Breast epithelium (tissue), 4 donors: ENCODE data around the gene AVPI1. TPM values are rescaled to one million over a fixed set of nuclear protein-coding genes. Genes with fewer than 3 reads are reported as not detected.
"Not testable (repeated sequence)": the region's sequence is repeated elsewhere in the genome, so short reads cannot be mapped to it uniquely, and the experiment has no call there.

Experiments used
- DNase-seq, 2 donors: peaks; one replicate each; pipeline ENCODE4 v3.0.0-alpha.2; 2019; ENCODE audit warnings: low spot score in 2 of 2
- H3K27ac ChIP-seq, 2 donors: fragments of 200-600 bp; sonication (generic) in 1 of 2; one replicate each; pipeline ENCODE4 v1.5.1; 2016 to 2019; ENCODE audit warnings: mild to moderate bottlenecking in 1 of 2
- H3K27me3 ChIP-seq, 2 donors: fragments of 200-600 bp; sonication (generic) in 1 of 2; one replicate each; pipeline versions ENCODE4 v1.5.1 to v1.6.0; 2017 to 2019; ENCODE audit warnings: control low read depth in 1 of 2, mild to moderate bottlenecking in 1 of 2
- H3K36me3 ChIP-seq: fragments of 200-600 bp; one replicate; pipeline ENCODE4 v1.5.1; 2019
- H3K4me1 ChIP-seq, 2 donors: fragments of 200-600 bp; sonication (generic); one replicate each; pipeline ENCODE4 v1.5.1; 2016 to 2019; ENCODE audit warnings: control low read depth in 1 of 2
- H3K4me3 ChIP-seq, 3 donors: fragments of 200-600 bp; sonication (generic); 1 replicate in 2 of 3; 2 replicates in 1 of 3; pipeline ENCODE4 v1.5.1; 2016 to 2019; ENCODE audit warnings: mild to moderate bottlenecking in 3 of 3, moderate library complexity in 2 of 3
- H3K9me3 ChIP-seq, 2 donors: fragments of 200-600 bp; sonication (generic) in 1 of 2; one replicate each; pipeline ENCODE4 v1.5.1; 2016 to 2019; ENCODE audit warnings: control low read depth in 1 of 2
- POLR2A ChIP-seq: fragments of 450-650 bp; IDR thresholded peaks from one replicate; pipeline ENCODE4 v1.6.1; 2016; ENCODE audit warnings: antibody characterized with exemption, mild to moderate bottlenecking, moderate library complexity
- POLR2AphosphoS5 ChIP-seq, 3 donors: sonication (generic); formaldehyde crosslinking; IDR thresholded peaks; one replicate each; pipeline ENCODE4 v1.6.1; 2017; ENCODE audit warnings: antibody characterized with exemption in 3 of 3
- intact Hi-C: fragments of 100-400 bp; cut with DNase I; formaldehyde crosslinking; loops from one replicate; pipeline ENCODE4 v1.15.1; 2023; ENCODE audit warnings: low total_unique reads
- total RNA-seq, 3 donors: library from RNA; depleted of rRNA; stranded (reverse); fragments of >200 nt; gene quantifications; one replicate each; pipeline ENCODE4 v1.1.0, GENCODE V29; 2016
- TF ChIP-seq, protein P1 (sequence below), 3 donors: fragments of 450-650 bp; IDR thresholded peaks; one replicate each; pipeline ENCODE4 v1.5.1; 2016 to 2017; ENCODE audit warnings: antibody characterized with exemption in 3 of 3, mild to moderate bottlenecking in 3 of 3, moderate library complexity in 3 of 3

The AVPI1 gene
- total RNA-seq, 3 donors from 2014 or later = 23.9 to 42.4 (median 39.0) TPM

- Histone ChIP-seq H3K36me3 (no peaks in the 10 kb centered on the region), H3K4me1 (peaks cover 0 to 9% of the 10 kb centered on the region in 2 donors), H3K27ac (peak overlapping the region; percentile 89 to 93), H3K27me3 (no peaks in the 10 kb centered on the region), H3K9me3 (no peaks in the 10 kb centered on the region), H3K4me3 (peak overlapping the region; percentile 79 to 90 (median 84))
- intact Hi-C loops = no loop called here
- DNase-seq = peak in 1 of 2 donors; percentile 20
- TF ChIP-seq POLR2A = no peak
- no peak for TF ChIP-seq POLR2AphosphoS5 (IDR thresholded peaks at IDR 0.05)
- TF ChIP-seq, protein P1, sequence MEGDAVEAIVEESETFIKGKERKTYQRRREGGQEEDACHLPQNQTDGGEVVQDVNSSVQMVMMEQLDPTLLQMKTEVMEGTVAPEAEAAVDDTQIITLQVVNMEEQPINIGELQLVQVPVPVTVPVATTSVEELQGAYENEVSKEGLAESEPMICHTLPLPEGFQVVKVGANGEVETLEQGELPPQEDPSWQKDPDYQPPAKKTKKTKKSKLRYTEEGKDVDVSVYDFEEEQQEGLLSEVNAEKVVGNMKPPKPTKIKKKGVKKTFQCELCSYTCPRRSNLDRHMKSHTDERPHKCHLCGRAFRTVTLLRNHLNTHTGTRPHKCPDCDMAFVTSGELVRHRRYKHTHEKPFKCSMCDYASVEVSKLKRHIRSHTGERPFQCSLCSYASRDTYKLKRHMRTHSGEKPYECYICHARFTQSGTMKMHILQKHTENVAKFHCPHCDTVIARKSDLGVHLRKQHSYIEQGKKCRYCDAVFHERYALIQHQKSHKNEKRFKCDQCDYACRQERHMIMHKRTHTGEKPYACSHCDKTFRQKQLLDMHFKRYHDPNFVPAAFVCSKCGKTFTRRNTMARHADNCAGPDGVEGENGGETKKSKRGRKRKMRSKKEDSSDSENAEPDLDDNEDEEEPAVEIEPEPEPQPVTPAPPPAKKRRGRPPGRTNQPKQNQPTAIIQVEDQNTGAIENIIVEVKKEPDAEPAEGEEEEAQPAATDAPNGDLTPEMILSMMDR (IDR thresholded peaks at IDR 0.05) = no peak
These were observed 45.9 kb downstream of the AVPI1 start for GRCh38 chr10:97640868-97641811.

GRCh38 chr10:97640174-97640867, 46.7 kb downstream of the AVPI1 start, which contains the start of gene PI4K2A:
PI4K2A (plus strand) TSS chr10:97640671; CDS start chr10:97640743, 72 bp downstream.
- intact Hi-C loops = no loop called here
- peak; percentile 99 for DNase-seq
- H3K27me3 ChIP-seq = no peaks in the 10 kb centered on the region
- no peaks in the 10 kb centered on the region for H3K36me3 ChIP-seq
- TF ChIP-seq, protein P1 (IDR thresholded peaks at IDR 0.05) = no peak
- TF ChIP-seq POLR2AphosphoS5 (IDR thresholded peaks at IDR 0.05) = peak; percentile 23 to 77 (median 50)
- no peak for TF ChIP-seq POLR2A
- H3K4me1 ChIP-seq = peaks cover 0 to 9% of the 10 kb centered on the region in 2 donors
- H3K27ac ChIP-seq = peak within 1 kb of the TSS; percentile 89 to 93
- H3K4me3 ChIP-seq = peak within 1 kb of the TSS; percentile 79 to 90 (median 84)
- H3K9me3 ChIP-seq = no peaks in the 10 kb centered on the region

- not testable (repeated sequence) for H3K4me3 ChIP-seq, H3K27ac ChIP-seq
These were observed 48.0 kb downstream of the AVPI1 start for GRCh38 chr10:97639090-97639489.

DNA sequence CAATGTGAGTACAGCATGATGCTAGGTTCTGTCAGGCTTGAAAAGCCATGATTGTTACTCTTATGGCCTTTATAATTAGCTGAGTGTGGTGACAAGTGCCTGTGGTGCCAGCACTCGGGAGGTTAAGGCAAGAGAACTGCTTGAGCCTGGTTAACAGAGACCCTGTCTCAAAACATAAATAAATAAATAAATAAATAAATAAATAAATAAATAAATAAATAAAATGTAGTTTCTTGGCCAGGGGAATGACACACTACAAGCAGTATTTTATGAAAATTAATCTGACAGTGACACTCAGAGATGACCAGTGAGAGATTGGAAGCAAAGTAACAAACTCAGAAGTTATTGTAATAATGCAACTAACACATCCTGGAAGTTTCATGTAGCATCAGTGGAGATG, 51.5 kb downstream of the AVPI1 start:
- Histone ChIP-seq H3K27me3 (no peaks in the 10 kb centered on the region), H3K4me1 (no peaks in the 10 kb centered on the region), H3K4me3 (no peak overlapping the region), H3K36me3 (no peaks in the 10 kb centered on the region), H3K27ac (no peak overlapping the region), H3K9me3 (no peaks in the 10 kb centered on the region)
- TF ChIP-seq POLR2AphosphoS5 (IDR thresholded peaks at IDR 0.05) (no peak), POLR2A (no peak)
- TF ChIP-seq, protein P1 (IDR thresholded peaks at IDR 0.05) = no peak
- intact Hi-C loops = no loop called here
- DNase-seq = no peak

More at GRCh38 chr10:97639090-97639489, 48.0 kb downstream of the AVPI1 start:
- H3K36me3 ChIP-seq, H3K9me3 ChIP-seq, H3K27me3 ChIP-seq, H3K4me1 ChIP-seq, DNase-seq, intact Hi-C loops: not testable (repeated sequence)

DNA sequence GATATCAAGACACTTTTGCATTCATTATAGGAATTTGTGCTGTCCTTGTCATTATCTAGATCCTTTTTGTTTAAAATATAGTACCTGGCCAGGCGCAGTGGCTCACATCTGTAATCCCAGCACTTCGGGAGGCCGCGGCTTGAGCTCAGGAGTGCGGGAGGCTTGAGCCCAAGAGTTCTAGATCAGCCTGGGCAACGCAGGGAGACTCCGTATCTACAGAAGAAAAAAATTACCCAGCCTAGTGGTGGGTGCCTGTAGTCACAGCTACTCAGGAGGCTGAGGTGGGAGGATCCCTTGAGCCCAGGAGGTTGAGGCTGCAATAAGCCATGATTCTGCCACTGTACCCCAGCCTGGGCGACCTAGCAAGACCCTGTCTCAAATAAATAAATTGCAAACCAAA, 53.1 kb downstream of the AVPI1 start:
- peak overlapping the region; percentile 65 to 69 for H3K27ac ChIP-seq
- H3K9me3 ChIP-seq = no peaks in the 10 kb centered on the region
- H3K36me3 ChIP-seq = no peaks in the 10 kb centered on the region
- DNase-seq = no peak
- H3K4me1 ChIP-seq = no peaks in the 10 kb centered on the region
- TF ChIP-seq, protein P1 (IDR thresholded peaks at IDR 0.05) = peak in 2 of 3 donors; percentile 41 to 50
- TF ChIP-seq POLR2AphosphoS5 (IDR thresholded peaks at IDR 0.05) = no peak
- intact Hi-C loops = no loop called here
- peak overlapping the region; percentile 75 to 96 (median 82) for H3K4me3 ChIP-seq
- H3K27me3 ChIP-seq = no peaks in the 10 kb centered on the region
